PC-9 (cell line): ENCODE data around the gene HSD11B1.

Source experiments
- CTCF ChIP-seq: fragments of 200-600 bp; sonication (generic); conservative IDR thresholded peaks from 2 replicates; pipeline ENCODE4 v1.6.1; 2017; ENCODE audit warnings: mixed run types, antibody characterized with exemption, mild to moderate bottlenecking, moderate library complexity
- EZH2 ChIP-seq: fragments of 200-600 bp; sonication (generic); IDR thresholded peaks from 2 replicates; pipeline ENCODE4 v1.8.0; 2017; ENCODE audit warnings: antibody characterized with exemption, low read depth

- TF ChIP-seq EZH2 (no peak), CTCF (no peak)
Measured at GRCh38 chr1:209759829-209760359, 55.2 kb downstream of the HSD11B1 start.
